ENCODE results near the gene SERTAD3.

GRCh38 chr19:40433391-40434216, 10.5 kb downstream of the SERTAD3 start:
- TF ChIP-seq CTCF (IDR thresholded peaks at IDR 0.05): no peak
- TF ChIP-seq EZH2 (IDR thresholded peaks at IDR 0.05): no peak
